HCT116 (cell line): Measurements from ENCODE around the gene RALGPS1.

ENCODE experiments used
- CBX3 ChIP-seq: IDR thresholded peaks from 2 replicates; pipeline ENCODE4 v1.6.1; 2012; ENCODE audit warnings: low read depth
- CEBPB ChIP-seq: IDR thresholded peaks from 2 replicates; pipeline ENCODE4 v1.6.1; 2012; ENCODE audit warnings: low read depth
- EZH2 ChIP-seq: fragments of 200-600 bp; sonication (generic); IDR thresholded peaks from 2 replicates; pipeline ENCODE4 v1.6.1; 2017; ENCODE audit warnings: antibody characterized with exemption, mixed run types
- EZH2phosphoT487 ChIP-seq: fragments of 200-600 bp; IDR thresholded peaks from 2 replicates; pipeline ENCODE4 v1.6.1; 2018; ENCODE audit warnings: antibody characterized with exemption, borderline replicate concordance
- POLR2A ChIP-seq: IDR thresholded peaks from 2 replicates; pipeline ENCODE4 v1.7.0; 2011; ENCODE audit warnings: borderline replicate concordance; ENCODE audit not compliant: insufficient read depth, insufficient read length; ENCODE audit errors: extremely low read depth
- POLR2AphosphoS5 ChIP-seq: IDR thresholded peaks from 2 replicates; pipeline ENCODE4 v1.6.1; 2011; ENCODE audit warnings: mild to moderate bottlenecking, low read depth, low read length, moderate library complexity
- RAD21 ChIP-seq: IDR thresholded peaks from 2 replicates; pipeline ENCODE4 v1.6.1; 2012; ENCODE audit warnings: low read depth, mild to moderate bottlenecking
- SP1 ChIP-seq: IDR thresholded peaks from 2 replicates; pipeline ENCODE4 v1.6.1; 2012; ENCODE audit warnings: low read depth
- TCF7L2 ChIP-seq: IDR thresholded peaks from 2 replicates; pipeline ENCODE4 v1.7.0; 2011; ENCODE audit warnings: borderline replicate concordance, inconsistent platforms; ENCODE audit not compliant: insufficient read depth, insufficient read length; ENCODE audit errors: extremely low read depth
- ZFX ChIP-seq: fragments of 450-650 bp; IDR thresholded peaks from 2 replicates; pipeline ENCODE4 v1.6.1; 2017
- TF ChIP-seq, protein P1 (sequence below), 3 experiments: fragments of 200-600 bp in 1 of 3; sonication (generic) in 1 of 3; IDR thresholded peaks in 2 of 3; conservative IDR thresholded peaks in 1 of 3; 2 replicates each; pipeline ENCODE4 v1.5.1; 2012 to 2017; ENCODE audit warnings: low read depth in 2 of 3, low read length in 2 of 3, antibody characterized with exemption in 1 of 3, borderline replicate concordance in 1 of 3, control low read depth in 1 of 3, mild to moderate bottlenecking in 1 of 3, mixed read lengths in 1 of 3, mixed run types in 1 of 3, moderate library complexity in 1 of 3; ENCODE audit not compliant: insufficient read depth in 1 of 3
- TF ChIP-seq, protein P2 (sequence below): IDR thresholded peaks from 2 replicates; pipeline ENCODE4 v1.6.1; 2012
- TF ChIP-seq, protein P3 (sequence below): IDR thresholded peaks from 2 replicates; pipeline ENCODE4 v1.6.1; 2012; ENCODE audit warnings: low read depth
- TF ChIP-seq, protein P4 (sequence below): IDR thresholded peaks from 2 replicates; pipeline ENCODE4 v1.6.1; 2012

DNA sequence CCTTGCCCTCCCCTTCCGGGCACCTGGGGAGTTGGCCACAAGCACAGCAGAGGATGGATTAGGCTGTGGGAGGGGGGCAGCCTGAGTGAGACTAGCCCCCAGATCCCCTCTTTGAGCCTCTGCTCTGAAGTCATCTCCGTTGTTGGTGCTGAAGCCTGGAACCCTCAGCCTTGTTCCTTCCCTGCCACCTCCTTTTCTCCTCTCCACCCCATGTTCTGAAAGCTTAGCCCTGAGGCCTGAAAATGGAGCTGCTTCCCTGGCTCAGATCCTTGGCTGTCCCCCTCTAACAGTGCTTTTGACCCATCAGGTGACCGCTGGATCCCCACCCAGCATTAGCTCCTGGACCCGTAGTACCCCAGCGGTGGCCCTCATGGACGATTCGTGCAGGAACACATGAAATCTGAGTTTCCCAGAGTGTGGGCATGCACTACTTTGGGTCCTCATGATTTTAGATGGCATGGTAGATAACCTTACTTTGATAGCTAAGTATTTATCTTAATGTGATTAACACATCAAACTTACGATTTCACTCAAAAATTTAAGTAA lies 229.4 kb downstream of the RALGPS1 start:
- TF ChIP-seq, protein P1, sequence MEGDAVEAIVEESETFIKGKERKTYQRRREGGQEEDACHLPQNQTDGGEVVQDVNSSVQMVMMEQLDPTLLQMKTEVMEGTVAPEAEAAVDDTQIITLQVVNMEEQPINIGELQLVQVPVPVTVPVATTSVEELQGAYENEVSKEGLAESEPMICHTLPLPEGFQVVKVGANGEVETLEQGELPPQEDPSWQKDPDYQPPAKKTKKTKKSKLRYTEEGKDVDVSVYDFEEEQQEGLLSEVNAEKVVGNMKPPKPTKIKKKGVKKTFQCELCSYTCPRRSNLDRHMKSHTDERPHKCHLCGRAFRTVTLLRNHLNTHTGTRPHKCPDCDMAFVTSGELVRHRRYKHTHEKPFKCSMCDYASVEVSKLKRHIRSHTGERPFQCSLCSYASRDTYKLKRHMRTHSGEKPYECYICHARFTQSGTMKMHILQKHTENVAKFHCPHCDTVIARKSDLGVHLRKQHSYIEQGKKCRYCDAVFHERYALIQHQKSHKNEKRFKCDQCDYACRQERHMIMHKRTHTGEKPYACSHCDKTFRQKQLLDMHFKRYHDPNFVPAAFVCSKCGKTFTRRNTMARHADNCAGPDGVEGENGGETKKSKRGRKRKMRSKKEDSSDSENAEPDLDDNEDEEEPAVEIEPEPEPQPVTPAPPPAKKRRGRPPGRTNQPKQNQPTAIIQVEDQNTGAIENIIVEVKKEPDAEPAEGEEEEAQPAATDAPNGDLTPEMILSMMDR (IDR thresholded peaks at IDR 0.05 in 2 of 3, conservative IDR thresholded peaks at IDR 0.05 in 1 of 3; ENCODE audit: borderline replicate concordance in 1 of 3, insufficient read depth in 1 of 3, low read depth in 2 of 3, low read length in 2 of 3), result no peak
- TF ChIP-seq RAD21, result no peak
- no peak for TF ChIP-seq EZH2
- no peak for TF ChIP-seq EZH2phosphoT487
- no peak for TF ChIP-seq POLR2AphosphoS5
- no peak for TF ChIP-seq POLR2A
- no peak for TF ChIP-seq ZFX
- TF ChIP-seq TCF7L2, result no peak
- no peak for TF ChIP-seq CBX3
- TF ChIP-seq, protein P2, sequence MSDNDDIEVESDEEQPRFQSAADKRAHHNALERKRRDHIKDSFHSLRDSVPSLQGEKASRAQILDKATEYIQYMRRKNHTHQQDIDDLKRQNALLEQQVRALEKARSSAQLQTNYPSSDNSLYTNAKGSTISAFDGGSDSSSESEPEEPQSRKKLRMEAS, result no peak
- no peak for TF ChIP-seq CEBPB
- TF ChIP-seq SP1, result no peak
- TF ChIP-seq, protein P3, sequence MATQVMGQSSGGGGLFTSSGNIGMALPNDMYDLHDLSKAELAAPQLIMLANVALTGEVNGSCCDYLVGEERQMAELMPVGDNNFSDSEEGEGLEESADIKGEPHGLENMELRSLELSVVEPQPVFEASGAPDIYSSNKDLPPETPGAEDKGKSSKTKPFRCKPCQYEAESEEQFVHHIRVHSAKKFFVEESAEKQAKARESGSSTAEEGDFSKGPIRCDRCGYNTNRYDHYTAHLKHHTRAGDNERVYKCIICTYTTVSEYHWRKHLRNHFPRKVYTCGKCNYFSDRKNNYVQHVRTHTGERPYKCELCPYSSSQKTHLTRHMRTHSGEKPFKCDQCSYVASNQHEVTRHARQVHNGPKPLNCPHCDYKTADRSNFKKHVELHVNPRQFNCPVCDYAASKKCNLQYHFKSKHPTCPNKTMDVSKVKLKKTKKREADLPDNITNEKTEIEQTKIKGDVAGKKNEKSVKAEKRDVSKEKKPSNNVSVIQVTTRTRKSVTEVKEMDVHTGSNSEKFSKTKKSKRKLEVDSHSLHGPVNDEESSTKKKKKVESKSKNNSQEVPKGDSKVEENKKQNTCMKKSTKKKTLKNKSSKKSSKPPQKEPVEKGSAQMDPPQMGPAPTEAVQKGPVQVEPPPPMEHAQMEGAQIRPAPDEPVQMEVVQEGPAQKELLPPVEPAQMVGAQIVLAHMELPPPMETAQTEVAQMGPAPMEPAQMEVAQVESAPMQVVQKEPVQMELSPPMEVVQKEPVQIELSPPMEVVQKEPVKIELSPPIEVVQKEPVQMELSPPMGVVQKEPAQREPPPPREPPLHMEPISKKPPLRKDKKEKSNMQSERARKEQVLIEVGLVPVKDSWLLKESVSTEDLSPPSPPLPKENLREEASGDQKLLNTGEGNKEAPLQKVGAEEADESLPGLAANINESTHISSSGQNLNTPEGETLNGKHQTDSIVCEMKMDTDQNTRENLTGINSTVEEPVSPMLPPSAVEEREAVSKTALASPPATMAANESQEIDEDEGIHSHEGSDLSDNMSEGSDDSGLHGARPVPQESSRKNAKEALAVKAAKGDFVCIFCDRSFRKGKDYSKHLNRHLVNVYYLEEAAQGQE, result no peak
- TF ChIP-seq, protein P4, sequence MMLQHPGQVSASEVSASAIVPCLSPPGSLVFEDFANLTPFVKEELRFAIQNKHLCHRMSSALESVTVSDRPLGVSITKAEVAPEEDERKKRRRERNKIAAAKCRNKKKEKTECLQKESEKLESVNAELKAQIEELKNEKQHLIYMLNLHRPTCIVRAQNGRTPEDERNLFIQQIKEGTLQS, result no peak
